H54 (cell line): ENCODE data around the gene MCRS1.

Experiments used
- DNase-seq: peaks from one replicate; pipeline ENCODE4 v3.0.0; 2011; ENCODE audit warnings: low spot score, mixed read lengths; ENCODE audit not compliant: insufficient read length
- FAIRE-seq: peaks from 3 replicates; lab custom pipeline; 2011; peaks lifted over from hg19 to GRCh38; lab: Jason Lieb, UNC
- POLR2A ChIP-seq: IDR thresholded peaks from 2 replicates; pipeline ENCODE4 v1.6.1; 2011; ENCODE audit warnings: low read depth, mild to moderate bottlenecking, low read length

MCRS1 gene

DNA sequence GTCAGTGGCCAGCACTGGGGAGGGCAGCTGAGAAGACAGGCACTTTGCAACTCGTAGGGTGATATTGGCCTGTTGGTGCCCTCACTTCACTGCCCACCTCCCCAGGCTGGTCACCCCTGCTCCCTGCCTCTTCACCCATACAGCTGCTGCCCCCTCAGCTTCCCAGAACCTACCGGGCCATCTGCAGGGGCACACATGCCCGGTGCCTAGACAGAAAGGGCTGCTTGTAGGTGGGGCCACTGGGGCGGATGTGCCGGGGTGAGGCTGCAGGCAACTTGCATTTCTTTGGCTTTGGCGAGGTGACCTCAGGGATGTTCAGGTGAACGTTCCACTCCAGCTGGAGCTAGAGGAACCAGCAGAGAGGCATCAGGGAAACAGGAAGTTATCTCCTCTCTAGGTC is 20.3 kb upstream of the MCRS1 start:
- no peak for TF ChIP-seq POLR2A
- DNase-seq (no peak), FAIRE-seq (no peak)

DNA sequence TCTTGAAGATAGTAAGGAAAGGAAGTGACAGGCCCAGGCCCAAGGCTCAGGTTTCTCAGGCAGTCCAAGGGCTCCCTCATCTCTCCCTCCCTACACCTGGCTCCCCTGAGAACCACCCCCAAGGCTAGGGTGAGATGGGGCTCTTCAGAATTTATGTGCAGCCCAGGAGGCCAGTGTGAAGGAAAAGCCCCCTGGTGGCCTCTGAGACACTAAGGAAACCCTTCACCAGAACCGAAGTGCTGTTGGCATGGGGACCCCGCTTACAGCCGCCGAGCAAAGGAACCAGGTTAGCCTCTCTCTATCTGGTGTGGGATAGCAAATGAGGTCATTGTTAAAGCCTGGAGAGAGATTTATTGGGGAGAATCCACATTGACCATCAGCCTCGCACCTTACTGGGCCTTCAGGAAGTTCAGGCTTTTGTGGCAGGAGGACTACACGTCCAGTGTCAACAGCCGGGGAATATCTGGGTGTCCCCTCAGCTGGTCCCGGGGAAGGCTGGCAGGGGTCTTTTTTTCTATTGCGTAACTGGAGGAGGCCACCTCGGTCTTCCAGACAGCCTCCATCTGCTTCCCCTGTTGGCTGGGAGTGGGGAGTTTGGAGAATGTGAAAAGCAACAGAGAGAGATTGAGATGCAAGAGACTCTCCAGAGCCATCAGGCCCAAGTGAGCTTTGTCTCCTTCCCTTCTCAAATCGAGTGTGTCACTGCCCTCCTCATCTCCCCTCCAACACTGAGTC is 19.4 kb upstream of the MCRS1 start:
- FAIRE-seq (no peak), DNase-seq (no peak)
- no peak for TF ChIP-seq POLR2A

DNA sequence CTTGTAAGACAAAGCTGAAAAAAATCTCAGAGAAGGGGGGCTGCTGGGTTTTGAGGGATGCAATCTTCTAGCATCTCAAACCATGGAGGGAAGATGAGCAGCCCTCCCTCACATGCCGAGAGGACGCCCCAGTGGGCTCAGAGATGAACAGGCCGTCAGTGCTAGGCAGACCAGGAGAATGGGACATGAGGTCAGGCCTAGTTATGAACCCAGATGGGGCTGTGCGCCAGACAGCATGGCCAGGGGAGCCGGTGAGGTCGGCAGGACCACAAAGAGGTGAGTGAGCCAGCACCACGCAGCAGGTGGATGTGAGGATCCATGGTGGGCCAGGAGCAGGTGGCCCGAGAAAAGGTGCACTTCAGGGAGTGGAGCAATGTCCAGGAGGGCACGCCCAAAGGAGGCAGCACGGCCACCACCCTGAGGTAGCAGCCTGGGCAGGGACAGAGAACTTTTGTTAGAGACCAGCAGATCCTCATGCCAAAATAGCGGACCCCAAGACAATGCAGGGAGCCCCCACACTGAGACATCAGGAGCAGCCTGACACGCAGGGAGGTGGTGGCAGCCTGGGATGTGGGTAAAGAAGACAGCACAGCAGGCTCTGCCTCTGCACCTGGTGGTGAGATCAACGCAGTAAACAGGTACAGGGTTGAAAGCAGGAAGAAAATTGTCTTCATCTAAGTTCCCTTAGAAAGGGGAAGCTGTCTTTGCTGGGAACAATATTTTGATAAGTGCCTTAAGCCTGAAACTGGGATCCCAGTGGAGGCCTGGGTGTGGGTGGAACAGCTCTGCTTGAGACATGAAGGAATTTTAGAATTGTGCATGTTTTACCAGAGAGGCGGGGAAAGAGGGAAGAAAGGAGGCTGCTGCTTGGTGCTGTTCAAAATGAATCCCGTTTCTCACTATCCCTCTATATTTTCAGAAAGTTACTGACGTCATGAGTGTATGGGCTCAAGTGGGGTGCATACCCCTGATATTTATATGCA is 17.8 kb upstream of the MCRS1 start:
- no peak for DNase-seq
- FAIRE-seq: no peak
- TF ChIP-seq POLR2A: no peak

DNA sequence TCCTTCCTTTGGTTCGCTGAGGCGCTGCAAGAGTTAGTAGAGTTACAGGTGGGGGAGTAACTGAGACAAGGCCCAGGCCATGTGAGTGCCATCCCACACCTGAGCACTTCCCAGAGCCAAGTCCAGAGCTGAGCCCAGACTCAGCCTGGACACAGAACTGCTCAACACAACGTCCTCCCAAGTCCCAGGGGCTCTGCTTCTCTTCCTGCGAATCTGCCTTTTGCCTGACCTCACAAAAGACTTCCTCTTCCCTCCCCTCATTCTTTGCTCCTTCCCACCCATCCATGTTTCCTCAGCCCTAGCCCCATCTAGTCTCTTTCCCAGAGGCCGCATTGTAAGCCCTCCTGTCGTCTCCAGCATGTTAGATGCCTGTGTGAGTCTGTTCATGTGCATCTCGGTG is 16.6 kb upstream of the MCRS1 start:
- FAIRE-seq (no peak), DNase-seq (no peak)
- TF ChIP-seq POLR2A: no peak

DNA sequence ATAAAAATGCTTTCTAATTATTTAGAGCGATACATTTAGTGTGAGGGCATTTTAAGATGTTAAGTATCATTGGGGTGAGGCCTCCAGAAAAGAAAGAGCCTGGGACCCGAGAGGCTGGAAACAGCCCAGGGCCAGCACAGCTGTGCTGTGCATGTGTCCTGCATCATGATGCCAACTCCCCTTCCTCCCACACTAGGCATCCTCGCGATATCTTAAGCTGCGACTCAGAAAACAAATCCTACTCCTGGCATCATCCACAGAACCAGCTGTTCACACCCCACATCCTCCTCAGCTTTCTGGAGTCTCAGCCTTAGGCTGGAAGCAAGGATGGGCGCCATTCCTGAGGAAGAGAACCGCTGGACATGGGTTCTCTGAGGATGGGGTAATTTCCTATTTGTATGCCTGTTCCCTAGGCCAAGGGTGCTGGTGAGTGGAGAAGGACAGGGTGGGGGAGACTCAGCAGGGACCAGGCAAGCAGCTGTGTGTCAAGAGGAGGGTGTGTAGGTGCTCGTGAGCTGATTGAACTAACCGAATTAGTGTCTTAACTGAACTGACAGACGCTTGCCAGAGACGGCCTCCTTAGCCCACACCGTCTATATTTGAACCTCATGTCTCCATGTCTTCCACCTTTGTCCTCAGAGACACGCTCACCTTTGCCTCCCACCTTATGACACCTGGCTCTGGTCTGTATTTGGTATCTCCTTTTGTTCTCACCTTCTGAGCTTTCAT is 15.6 kb upstream of the MCRS1 start:
- no peak for TF ChIP-seq POLR2A
- no peak for DNase-seq
- no peak for FAIRE-seq

DNA sequence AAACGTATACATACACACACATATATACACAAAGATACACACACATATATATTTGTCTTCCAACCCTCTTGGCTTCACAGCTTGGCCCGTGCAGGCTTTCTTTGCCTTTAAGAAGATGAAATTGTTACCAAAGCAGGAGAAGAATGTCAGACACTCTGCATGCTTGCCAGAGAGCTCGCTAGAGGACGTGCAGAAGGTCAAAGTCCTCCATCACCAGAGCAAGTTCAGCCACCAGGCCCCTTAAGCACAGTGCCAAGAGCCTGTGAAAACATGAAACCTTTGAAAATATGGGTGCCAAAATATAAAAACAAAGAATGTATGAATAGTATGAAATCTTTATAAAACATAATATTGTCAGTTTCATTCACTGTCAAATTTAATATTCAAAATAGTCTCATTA is 14.9 kb upstream of the MCRS1 start:
- no peak for DNase-seq
- FAIRE-seq: no peak
- no peak for TF ChIP-seq POLR2A

DNA sequence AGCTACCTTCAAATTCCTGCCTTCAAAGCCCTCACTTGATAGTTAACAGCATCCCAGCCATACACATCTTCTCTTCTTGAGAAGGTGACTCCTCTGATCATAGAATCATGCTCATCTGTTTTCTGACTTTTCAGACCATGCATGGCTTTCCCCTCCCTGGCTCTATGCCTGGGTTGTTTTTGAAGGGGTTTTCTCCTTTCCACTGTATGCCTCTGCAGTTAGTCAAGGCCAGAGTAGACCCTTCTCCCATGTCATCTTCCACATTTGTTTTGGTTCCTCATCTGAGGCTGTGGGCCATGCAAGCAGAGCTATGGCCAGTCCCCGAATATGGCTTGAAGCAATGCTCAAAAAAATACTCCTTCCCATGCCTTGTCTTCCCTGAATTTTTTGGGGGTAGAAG is 14.3 kb upstream of the MCRS1 start:
- no peak for DNase-seq
- FAIRE-seq: no peak
- TF ChIP-seq POLR2A: no peak

DNA sequence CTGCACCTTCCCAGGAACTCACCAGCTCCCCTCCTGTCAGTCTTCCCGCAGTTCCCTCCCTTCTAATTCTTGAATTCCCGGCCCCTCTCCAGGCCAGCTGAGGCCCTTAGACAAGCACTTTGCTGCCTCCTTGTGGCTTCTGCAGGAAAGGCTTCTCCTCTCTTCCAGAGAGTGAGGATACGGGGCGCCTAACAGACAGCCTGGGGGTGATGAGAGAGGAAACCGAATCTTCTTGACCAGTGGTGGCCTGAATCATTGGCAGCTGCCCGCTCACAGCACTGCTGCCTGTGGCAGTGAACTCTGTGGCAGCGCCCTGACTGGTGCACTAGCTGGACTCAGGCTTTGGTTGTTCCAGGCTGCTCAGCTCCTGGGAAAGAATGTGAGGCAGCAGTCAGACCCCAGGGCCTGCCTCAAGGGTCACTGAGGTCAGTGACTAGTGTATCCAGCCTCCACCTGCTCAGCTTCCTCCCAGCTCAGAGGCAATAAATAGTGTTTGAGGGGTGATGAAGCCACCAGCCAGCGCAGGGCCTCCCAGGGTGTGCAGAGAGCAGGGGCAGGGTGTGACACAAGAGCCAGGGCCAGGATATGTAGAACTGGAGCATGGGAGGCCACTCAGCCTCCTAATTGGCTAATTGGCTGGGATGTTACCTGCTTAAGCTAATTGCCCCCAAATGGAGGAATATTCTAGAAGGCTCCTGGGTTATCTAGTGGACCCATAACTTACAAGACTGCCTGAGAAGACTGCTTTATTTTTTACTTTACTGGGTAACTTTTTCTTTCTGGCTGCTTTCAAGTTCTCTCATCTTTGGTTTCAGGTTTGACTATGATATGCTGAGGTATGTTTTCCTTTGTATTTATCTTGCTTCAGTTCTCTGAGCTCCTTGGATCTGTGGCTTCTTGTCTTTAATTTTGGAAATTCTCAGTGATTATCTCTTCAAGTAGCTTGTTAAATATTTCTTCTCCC is 12.9 kb upstream of the MCRS1 start:
- DNase-seq: peak; percentile 90
- no peak for TF ChIP-seq POLR2A
- peak; percentile 88 for FAIRE-seq

DNA sequence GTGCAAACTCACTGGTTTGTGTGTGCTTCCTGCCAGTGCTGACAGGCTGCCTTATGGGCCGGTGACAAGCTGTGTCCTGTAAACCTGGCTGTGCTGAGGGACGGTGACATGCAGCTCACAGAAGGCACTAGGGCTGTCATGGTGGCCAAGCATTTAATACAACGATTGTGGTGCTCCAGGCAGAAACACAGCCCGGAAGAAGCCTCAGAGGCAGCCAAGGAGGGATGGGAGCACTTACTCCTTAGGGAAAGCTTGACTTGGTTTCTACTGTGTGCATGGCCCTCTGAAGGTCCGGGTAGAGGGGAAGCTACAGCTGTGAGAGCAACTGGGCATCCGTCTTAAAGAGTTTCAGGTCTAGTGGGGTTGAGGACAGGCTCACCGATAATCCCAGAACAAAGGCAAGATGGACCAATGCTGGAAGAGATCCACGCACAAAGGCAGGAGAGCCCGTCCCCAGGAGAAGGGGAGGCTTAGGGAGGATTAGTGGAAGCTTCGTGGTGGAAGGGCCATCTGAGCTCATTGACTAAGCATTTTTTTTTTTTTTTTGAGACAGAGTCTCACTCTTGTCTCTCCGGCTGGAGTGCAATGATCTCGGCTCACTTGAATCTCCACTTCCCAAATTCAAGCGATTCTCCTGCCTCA is 10.7 kb upstream of the MCRS1 start:
- DNase-seq: no peak
- TF ChIP-seq POLR2A: no peak
- no peak for FAIRE-seq

DNA sequence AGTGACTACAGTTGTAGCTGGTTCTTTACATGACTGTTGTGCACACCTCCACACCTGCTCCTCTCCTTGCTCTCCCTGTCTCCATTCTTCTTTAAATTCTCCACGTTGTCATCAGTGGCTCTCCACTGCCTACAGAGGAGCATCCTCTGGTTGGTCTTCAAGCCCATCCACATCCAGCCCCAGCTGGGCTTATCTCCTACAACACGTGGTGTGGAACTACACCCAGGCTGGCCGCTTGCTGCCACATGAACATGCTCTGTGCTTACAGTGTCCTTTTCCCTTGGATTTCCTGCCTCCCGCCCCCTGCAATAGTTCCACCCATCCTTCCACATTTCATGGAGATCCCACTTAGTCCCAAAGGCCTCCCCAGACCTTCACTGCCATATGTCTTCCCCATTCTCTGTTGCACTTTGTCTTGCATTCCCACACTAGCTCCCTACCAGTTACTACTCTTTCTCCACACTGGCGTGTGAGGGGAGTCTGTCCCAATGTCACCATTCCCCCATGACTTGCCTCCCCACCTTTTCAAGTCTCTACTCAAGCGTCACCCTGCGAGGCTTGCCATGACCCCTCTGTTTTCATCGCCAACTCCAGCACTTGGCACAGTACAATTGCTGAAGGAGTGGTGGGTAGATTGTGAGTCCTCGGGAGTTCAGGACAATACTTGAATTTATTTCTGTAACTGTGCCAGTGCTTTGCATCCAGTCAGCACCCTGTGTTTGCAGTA is 9.8 kb upstream of the MCRS1 start:
- DNase-seq: no peak
- no peak for TF ChIP-seq POLR2A
- no peak for FAIRE-seq

DNA sequence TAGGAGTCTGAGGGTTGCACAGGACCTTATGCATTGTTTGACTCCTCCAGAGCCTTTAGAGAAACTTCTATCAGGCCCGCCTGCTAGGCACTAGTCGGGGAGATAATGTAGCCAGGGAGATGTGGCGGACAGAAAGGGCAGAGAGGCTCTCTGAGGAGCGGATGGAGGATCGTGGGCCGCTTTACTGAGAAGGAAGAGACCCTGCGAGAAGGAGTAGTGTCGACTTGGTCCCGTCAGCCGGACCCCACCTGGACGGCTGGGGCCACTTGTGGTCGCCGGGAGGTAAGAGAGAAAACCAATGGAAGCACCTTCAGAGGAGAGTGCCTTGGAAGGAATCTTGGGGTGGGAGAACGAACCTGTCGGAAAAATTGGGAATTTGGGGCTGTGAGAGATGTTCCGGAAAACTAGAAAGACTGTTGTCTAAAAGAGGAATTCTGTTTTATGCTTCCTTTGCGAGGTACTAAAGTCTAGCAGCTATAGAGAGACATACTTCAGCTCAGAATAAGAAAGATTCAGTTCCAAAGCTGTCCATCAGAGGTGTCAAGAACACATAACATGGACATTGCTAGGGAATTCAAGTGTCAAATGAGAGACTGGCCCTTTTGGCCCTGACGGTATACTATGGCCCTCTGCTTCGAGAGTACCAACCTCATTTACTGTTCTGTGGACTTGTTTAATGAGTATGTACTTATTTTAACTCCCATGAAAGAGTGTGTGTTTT is 660 bp upstream of the MCRS1 start:
- FAIRE-seq: no peak
- DNase-seq: no peak
- TF ChIP-seq POLR2A: no peak
